ENCODE data around the gene POC5.

Gene POC5

DNA sequence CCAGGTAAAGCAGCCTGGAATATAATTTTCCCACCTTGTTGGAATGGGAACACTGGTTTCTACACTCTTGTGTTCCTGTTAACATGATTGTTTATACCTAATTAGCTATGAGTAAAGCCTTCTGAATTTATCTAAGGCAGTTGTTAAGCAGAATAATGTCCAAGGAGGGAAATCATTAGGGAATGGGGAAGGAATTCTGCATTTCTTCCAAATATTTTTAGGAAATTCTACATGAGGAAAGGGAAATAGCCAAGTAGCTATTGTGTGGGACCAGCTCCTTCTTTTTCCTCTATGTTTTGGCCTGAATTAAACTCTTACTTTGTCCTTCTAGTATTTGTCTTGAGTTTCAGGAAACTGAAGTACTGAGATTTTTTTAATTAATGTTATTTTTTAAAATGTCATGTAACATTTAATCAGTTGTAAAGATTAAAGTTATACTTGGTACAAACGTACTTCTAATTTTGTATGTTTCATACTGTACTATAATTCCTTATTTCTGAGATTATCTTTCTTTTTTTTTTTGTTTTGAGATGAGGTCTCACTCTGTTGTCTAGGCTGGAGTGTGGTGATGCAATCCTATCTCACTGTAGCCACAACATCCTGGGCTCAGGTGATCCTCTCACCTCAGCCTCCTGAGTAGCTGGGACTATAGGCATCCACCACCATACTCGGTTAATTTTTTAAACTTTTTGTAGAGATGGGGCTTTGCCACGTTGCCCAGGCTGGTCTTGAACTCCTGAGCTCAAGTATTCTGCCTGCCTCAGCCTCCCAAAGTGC is 77.5 kb downstream of the POC5 start:
- TF ChIP-seq, protein P1, sequence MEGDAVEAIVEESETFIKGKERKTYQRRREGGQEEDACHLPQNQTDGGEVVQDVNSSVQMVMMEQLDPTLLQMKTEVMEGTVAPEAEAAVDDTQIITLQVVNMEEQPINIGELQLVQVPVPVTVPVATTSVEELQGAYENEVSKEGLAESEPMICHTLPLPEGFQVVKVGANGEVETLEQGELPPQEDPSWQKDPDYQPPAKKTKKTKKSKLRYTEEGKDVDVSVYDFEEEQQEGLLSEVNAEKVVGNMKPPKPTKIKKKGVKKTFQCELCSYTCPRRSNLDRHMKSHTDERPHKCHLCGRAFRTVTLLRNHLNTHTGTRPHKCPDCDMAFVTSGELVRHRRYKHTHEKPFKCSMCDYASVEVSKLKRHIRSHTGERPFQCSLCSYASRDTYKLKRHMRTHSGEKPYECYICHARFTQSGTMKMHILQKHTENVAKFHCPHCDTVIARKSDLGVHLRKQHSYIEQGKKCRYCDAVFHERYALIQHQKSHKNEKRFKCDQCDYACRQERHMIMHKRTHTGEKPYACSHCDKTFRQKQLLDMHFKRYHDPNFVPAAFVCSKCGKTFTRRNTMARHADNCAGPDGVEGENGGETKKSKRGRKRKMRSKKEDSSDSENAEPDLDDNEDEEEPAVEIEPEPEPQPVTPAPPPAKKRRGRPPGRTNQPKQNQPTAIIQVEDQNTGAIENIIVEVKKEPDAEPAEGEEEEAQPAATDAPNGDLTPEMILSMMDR (IDR thresholded peaks at IDR 0.05; ENCODE audit: low read depth, low read length), result no peak
- TF ChIP-seq MYC (IDR thresholded peaks at IDR 0.05; ENCODE audit: low read depth, low read length), result no peak
- TF ChIP-seq, protein P2, sequence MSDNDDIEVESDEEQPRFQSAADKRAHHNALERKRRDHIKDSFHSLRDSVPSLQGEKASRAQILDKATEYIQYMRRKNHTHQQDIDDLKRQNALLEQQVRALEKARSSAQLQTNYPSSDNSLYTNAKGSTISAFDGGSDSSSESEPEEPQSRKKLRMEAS (IDR thresholded peaks at IDR 0.05; ENCODE audit: low read depth, low read length), result no peak
- no peak overlapping the region for H3K4me3 ChIP-seq (ENCODE audit: low read depth, low read length)
- DNase-seq (ENCODE audit: low read depth), result no peak

DNA sequence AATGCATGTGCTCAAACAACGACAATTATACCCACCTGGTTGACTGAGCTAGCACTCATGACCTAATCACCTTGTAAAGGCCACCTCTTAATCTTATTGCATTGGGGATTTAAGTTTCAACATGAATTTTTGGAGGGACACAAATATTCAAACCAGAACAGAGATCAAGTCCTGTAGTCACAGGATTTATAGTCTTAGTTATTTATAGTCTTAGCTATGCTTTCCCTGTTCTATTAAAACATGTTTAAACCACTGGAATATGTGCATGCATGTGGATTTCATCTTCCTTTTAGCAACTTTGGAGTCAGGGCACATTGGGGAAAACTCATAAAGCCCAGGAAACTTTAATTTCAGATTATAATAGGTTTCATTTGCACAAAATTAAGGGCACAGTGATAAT is 79.3 kb downstream of the POC5 start:
- TF ChIP-seq, protein P2 (IDR thresholded peaks at IDR 0.05; ENCODE audit: low read depth, low read length), result no peak
- no peak for TF ChIP-seq MYC (IDR thresholded peaks at IDR 0.05; ENCODE audit: low read depth, low read length)
- TF ChIP-seq, protein P1 (IDR thresholded peaks at IDR 0.05; ENCODE audit: low read depth, low read length), result no peak
- no peak for TF ChIP-seq POLR2A (IDR thresholded peaks at IDR 0.05; ENCODE audit: extremely low read depth, insufficient read length)
- DNase-seq (ENCODE audit: low read depth), result no peak
- H3K4me3 ChIP-seq (ENCODE audit: low read depth, low read length), result no peak overlapping the region

DNA sequence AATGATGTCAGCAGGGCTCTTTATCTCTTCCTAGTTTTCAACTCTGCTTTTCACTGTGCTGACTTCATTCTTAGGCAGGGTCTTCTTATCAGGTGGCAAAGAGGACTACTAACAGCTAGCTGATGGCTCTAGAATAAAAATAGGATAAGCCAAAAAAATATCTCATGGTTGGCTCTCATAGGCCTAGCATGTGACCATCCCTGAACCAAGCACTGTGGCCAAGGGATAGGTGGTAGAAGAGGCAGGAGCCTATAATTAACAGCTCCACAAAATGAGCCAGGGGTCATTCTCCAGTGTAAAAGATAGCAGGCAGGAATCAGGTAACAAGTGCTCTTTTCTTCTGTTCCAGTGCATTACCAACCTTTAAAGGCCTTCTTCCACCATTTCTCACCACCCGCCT is 84.9 kb downstream of the POC5 start:
- no peak overlapping the region for H3K4me3 ChIP-seq (ENCODE audit: low read depth, low read length)
- TF ChIP-seq, protein P2 (IDR thresholded peaks at IDR 0.05; ENCODE audit: low read depth, low read length), result no peak
- TF ChIP-seq MYC (IDR thresholded peaks at IDR 0.05; ENCODE audit: low read depth, low read length) (no peak), POLR2A (IDR thresholded peaks at IDR 0.05; ENCODE audit: extremely low read depth, insufficient read length) (no peak)
- TF ChIP-seq, protein P1 (IDR thresholded peaks at IDR 0.05; ENCODE audit: low read depth, low read length), result no peak
- DNase-seq (ENCODE audit: low read depth), result no peak

DNA sequence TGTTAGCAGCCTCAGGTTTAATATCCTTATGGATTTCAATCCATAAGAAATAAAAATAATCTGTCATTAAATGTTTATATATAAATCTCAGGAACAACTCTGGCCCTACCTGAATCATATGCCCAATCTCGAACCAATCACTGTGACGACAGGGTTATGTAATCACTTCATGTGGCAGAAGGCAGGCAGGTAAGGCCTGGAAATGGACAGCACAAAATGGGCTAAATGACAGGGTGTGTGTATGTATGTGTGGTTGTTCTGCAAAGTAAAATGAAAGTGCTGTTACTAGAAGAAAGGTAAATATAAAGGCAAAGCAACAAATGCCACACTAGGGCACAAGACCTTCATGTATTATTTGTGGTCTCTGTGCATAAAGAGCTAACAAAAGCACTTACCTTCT is 86.4 kb downstream of the POC5 start:
- no peak overlapping the region for H3K4me3 ChIP-seq (ENCODE audit: low read depth, low read length)
- no peak for TF ChIP-seq POLR2A (IDR thresholded peaks at IDR 0.05; ENCODE audit: extremely low read depth, insufficient read length)
- TF ChIP-seq, protein P1 (IDR thresholded peaks at IDR 0.05; ENCODE audit: low read depth, low read length), result no peak
- TF ChIP-seq MYC (IDR thresholded peaks at IDR 0.05; ENCODE audit: low read depth, low read length), result no peak
- TF ChIP-seq, protein P2 (IDR thresholded peaks at IDR 0.05; ENCODE audit: low read depth, low read length), result no peak

DNA sequence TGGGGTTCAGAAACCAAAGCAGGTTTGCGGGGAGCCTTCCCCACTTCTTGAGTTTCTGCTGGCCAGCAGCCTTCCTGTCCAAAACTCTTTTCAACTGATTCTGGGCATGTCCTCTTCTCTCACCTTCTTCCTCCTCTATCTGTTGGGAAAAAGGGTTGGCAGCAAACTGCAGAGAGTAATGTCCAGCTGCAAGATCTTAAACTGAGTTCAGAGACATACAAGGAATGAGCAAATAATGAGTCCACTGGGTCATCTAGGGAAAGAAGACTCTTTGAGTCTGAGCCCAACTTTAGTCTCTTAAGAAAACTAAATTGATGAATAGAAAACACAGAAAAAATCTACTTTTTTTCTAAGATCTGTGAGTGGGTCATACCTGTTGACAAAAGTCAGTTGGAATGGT is 89.4 kb downstream of the POC5 start:
- no peak overlapping the region for H3K4me3 ChIP-seq (ENCODE audit: low read depth, low read length)
- no peak for DNase-seq (ENCODE audit: low read depth)
- TF ChIP-seq POLR2A (IDR thresholded peaks at IDR 0.05; ENCODE audit: extremely low read depth, insufficient read length), result no peak
- no peak for TF ChIP-seq MYC (IDR thresholded peaks at IDR 0.05; ENCODE audit: low read depth, low read length)
- TF ChIP-seq, protein P2 (IDR thresholded peaks at IDR 0.05; ENCODE audit: low read depth, low read length), result no peak
- TF ChIP-seq, protein P1 (IDR thresholded peaks at IDR 0.05; ENCODE audit: low read depth, low read length), result no peak

More for the DNA sequence above, 86.4 kb downstream of the POC5 start:
- no peak for DNase-seq (ENCODE audit: low read depth)

All from NB4 (cell line).